Activated CD4-positive, alpha-beta memory T cell treated with anti-CD3 and anti-CD28 coated beads, Interleukin-2, amount 10 ng/mL, durations not matched to agents 7 days and 5 days (primary cell): ENCODE data around the gene GPATCH1. TPM values are rescaled to one million over a fixed set of nuclear protein-coding genes. Genes with fewer than 3 reads are reported as not detected.
"Not testable (repeated sequence)": the region's sequence is repeated elsewhere in the genome, so short reads cannot be mapped to it uniquely, and the experiment has no call there.

Experiments used
- CTCF ChIA-PET: fragments of 350-600 bp; sonication (Branson Sonifier 250); formaldehyde crosslinking; loops from one replicate; lab custom pipeline; 2021; ENCODE audit warnings: antibody characterized with exemption, inconsistent platforms; lab: Charles Lee
- POLR2A ChIA-PET: fragments of 350-600 bp; sonication (Branson Sonifier 250); formaldehyde crosslinking; loops from one replicate; lab custom pipeline; 2021; ENCODE audit warnings: antibody characterized with exemption; lab: Charles Lee
- DNase-seq: peaks from one replicate; pipeline ENCODE4 v3.0.0-alpha.2; 2020
- H3K27ac Mint-ChIP-seq: one replicate; pipeline ENCODE4 v1.8.0; 2021; ENCODE audit warnings: mild to moderate bottlenecking, mixed read lengths
- H3K27me3 Mint-ChIP-seq: one replicate; pipeline ENCODE4 v1.8.0; 2021; ENCODE audit warnings: mixed read lengths
- H3K36me3 Mint-ChIP-seq: one replicate; pipeline ENCODE4 v1.8.0; 2021; ENCODE audit warnings: low read depth, mixed read lengths
- H3K4me1 Mint-ChIP-seq: one replicate; pipeline ENCODE4 v1.8.0; 2021; ENCODE audit warnings: mixed read lengths
- H3K4me3 Mint-ChIP-seq: one replicate; pipeline ENCODE4 v1.8.0; 2021; ENCODE audit warnings: mild to moderate bottlenecking, mixed read lengths
- H3K9me3 Mint-ChIP-seq: one replicate; pipeline ENCODE4 v1.8.0; 2021; ENCODE audit warnings: mixed read lengths
- total RNA-seq, 2 experiments: library from RNA; stranded (reverse); gene quantifications; one replicate each; pipeline ENCODE4 v1.2.3, GENCODE V29; 2021

The GPATCH1 gene
- total RNA-seq, 2 experiments from 2014 or later, result 10.8 to 11.0 TPM

DNA sequence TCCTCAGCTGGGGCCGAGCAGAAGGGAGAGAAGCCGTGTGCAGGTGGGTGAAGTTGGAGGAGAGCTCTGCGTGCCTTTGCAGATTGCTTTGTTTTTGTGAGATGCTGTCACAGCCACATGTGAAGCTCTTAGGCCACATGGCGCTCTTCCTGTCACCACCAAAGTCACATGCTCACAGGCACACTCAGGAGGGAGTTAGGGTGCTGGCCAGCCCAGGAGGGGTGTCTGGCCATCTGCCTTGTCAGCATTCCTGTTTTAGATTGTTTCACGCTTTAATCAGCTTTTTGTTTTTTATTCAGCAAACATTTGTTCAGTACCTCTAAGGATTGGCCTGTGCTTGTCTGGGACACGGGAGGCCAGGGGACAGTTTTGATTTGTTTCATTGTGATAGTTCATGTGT lies 21.9 kb downstream of the GPATCH1 start:
- H3K27ac Mint-ChIP-seq, result no peak overlapping the region
- ChIA-PET CTCF (no interaction called here), POLR2A (no interaction called here)
- peaks cover 46% of the 10 kb centered on the region for H3K36me3 Mint-ChIP-seq
- no peaks in the 10 kb centered on the region for H3K27me3 Mint-ChIP-seq
- no peaks in the 10 kb centered on the region for H3K4me1 Mint-ChIP-seq
- DNase-seq, result no peak
- no peaks in the 10 kb centered on the region for H3K9me3 Mint-ChIP-seq
- no peak overlapping the region for H3K4me3 Mint-ChIP-seq

DNA sequence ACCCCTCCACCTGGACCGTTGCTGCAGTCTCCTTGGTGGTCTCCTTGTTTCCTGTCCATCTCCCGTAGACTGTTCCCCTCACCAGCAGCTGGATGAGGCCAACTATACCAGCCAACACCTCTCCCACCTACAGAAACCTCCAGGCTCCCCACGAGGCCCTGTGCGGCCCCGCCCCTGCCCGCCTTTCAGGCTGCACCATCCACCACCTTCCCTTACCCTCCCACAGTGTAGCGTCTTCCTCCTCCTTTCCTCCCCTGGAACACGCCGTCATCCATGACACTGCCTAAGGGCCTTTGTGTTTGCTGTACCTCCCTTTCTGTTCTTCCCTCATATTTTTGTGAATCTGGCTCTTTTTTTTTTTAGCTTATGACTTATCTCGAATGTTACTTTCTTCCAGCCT lies 27.2 kb downstream of the GPATCH1 start:
- no peak for DNase-seq
- Mint-ChIP-seq H3K4me1 (no peaks in the 10 kb centered on the region), H3K9me3 (no peaks in the 10 kb centered on the region), H3K27me3 (no peaks in the 10 kb centered on the region), H3K27ac (no peak overlapping the region), H3K4me3 (no peak overlapping the region), H3K36me3 (peaks cover 51% of the 10 kb centered on the region)
- POLR2A ChIA-PET, result no interaction called here
- CTCF ChIA-PET, result no interaction called here

DNA sequence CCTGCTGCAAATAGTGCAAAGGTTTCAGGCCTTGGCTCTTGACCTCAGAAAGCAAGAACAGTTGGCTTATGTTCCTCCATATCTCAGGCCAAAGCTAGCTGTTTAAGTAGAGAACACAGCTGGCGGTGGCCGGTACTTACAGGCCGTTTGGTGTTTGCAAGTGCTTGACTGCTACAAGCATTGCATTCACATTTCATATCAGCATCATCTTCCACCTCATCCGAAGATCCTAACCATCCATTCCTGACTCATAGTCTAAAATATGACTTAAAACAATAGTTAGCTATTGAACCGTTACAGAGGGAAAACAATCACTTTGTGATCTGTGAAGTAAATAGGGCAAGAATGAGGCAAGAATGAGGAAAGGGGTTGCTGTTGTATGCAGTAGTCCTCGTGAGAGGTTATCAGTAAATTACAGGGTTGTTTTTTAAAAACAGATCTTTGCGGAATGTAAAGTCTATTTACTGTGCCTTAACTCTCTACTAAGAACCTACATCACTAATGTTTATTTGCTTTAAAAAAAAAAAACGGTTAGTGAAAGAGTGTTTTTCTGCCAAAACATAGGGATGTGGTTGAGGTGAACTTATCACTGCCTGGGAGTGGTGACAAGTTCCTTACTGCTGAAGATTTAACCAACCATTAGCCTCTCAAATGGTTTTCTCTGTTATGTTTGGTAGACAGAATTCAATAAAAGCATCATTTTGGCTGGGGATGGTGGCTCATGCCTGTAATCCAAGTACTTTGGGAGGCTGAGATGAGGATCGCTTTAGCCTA lies 29.3 kb downstream of the GPATCH1 start:
- Mint-ChIP-seq H3K27me3 (no peaks in the 10 kb centered on the region), H3K4me3 (no peak overlapping the region), H3K4me1 (no peaks in the 10 kb centered on the region), H3K9me3 (no peaks in the 10 kb centered on the region), H3K36me3 (peaks cover 53% of the 10 kb centered on the region), H3K27ac (no peak overlapping the region)
- ChIA-PET POLR2A (no interaction called here), CTCF (interaction anchor here (1.5 kb wide), 1 partner anchor 8 kb away, joined by 5 read pairs; no protein-coding TSS in a partner anchor)
- no peak for DNase-seq

DNA sequence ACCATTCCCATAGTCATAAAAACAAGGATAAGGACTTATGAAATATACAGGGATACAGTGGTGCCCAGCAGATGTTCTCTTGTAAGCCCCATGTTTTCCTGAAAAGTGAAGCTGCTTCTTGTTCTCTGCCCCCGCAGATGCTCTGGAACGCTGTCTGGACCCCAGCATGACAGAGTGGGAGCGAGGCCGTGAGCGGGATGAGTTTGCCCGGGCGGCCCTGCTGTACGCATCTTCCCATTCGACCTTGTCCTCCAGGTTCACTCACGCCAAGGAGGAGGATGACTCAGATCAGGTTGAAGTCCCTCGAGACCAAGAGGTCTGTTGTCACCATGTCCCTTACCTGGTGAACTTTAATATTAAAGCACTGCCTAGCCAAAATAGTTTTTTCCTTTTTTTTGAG lies 30.6 kb downstream of the GPATCH1 start:
- no peak for DNase-seq
- Mint-ChIP-seq H3K36me3 (peaks cover 53% of the 10 kb centered on the region), H3K9me3 (no peaks in the 10 kb centered on the region), H3K4me3 (no peak overlapping the region), H3K4me1 (no peaks in the 10 kb centered on the region), H3K27me3 (no peaks in the 10 kb centered on the region), H3K27ac (no peak overlapping the region)
- ChIA-PET POLR2A (no interaction called here), CTCF (no interaction called here)

DNA sequence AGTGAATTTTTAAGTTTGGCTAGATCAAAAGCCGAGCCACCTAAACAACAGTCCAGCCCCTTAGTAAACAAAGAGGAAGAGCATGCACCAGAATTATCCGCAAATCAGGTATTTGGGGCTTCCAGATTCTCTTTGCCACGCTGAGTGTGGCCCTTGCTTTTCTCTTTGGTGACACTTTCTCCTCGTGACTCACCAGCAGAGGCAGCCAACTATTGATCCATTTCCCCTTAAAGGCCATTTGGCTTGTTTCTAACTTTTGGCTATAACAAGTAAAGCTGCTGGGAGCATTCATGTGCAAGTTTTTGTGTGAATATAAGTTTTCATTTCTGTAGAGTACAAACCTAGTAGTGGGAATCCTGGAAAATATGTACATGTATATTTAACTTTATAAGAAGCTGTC lies 33.3 kb downstream of the GPATCH1 start:
- Mint-ChIP-seq H3K36me3 (peaks cover 59% of the 10 kb centered on the region), H3K4me1 (no peaks in the 10 kb centered on the region), H3K27me3 (no peaks in the 10 kb centered on the region), H3K4me3 (no peak overlapping the region), H3K27ac (no peak overlapping the region), H3K9me3 (no peaks in the 10 kb centered on the region)
- no peak for DNase-seq
- CTCF ChIA-PET, result no interaction called here
- POLR2A ChIA-PET, result no interaction called here

DNA sequence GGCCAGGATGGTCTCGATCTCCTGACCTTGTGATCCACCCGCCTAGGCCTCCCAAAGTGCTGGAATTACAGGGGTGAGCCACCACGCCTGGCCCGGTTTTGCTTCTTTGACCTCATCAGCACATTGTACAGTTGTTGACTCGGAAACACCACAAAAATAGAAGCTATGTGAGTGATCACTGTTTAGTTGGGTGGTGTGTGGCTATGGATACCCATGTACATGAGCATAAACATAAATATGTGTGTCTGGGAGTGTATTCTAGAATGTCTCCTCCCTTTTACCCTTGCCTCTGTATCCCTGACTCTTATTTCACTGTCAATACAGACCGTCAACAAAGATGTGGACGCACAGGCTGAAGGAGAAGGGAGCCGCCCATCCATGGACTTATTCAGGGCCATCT lies 36.5 kb downstream of the GPATCH1 start:
- DNase-seq, result no peak
- CTCF ChIA-PET, result interaction anchor here (0.9 to 2.0 kb wide), 3 partner anchors 8 to 142 kb away, joined by 3 to 6 read pairs (median 5); no protein-coding TSS in a partner anchor
- peaks cover 41% of the 10 kb centered on the region for H3K36me3 Mint-ChIP-seq
- H3K27me3 Mint-ChIP-seq, result no peaks in the 10 kb centered on the region
- no peak overlapping the region for H3K27ac Mint-ChIP-seq
- no peak overlapping the region for H3K4me3 Mint-ChIP-seq
- POLR2A ChIA-PET, result no interaction called here
- no peaks in the 10 kb centered on the region for H3K4me1 Mint-ChIP-seq
- no peaks in the 10 kb centered on the region for H3K9me3 Mint-ChIP-seq

DNA sequence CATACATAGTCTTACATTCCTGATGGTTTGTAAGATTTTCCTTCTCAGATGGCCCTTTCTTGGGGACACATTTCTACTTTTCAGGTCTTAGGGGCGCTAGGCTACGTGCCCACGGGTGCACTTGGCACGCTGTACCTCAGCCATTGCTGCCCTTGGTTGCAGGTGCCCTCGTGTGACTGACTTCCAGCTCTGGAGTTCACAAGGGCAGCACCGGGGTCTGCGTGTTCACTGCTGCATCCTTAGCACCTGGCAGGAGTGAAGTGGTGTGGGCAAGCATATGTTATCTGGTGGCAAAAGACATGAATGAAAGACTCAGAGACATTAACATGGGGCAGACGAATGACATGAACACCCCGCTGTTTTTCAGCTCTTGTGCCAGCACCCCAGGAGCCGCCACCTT lies 37.7 kb downstream of the GPATCH1 start:
- Mint-ChIP-seq H3K4me3 (no peak overlapping the region), H3K9me3 (no peaks in the 10 kb centered on the region), H3K4me1 (no peaks in the 10 kb centered on the region), H3K36me3 (peaks cover 34% of the 10 kb centered on the region), H3K27me3 (no peaks in the 10 kb centered on the region), H3K27ac (no peak overlapping the region)
- ChIA-PET POLR2A (no interaction called here), CTCF (interaction anchor here (1.2 to 2.0 kb wide), 2 partner anchors 9 to 142 kb away, joined by 5 to 6 read pairs; no protein-coding TSS in a partner anchor)
- no peak for DNase-seq

DNA sequence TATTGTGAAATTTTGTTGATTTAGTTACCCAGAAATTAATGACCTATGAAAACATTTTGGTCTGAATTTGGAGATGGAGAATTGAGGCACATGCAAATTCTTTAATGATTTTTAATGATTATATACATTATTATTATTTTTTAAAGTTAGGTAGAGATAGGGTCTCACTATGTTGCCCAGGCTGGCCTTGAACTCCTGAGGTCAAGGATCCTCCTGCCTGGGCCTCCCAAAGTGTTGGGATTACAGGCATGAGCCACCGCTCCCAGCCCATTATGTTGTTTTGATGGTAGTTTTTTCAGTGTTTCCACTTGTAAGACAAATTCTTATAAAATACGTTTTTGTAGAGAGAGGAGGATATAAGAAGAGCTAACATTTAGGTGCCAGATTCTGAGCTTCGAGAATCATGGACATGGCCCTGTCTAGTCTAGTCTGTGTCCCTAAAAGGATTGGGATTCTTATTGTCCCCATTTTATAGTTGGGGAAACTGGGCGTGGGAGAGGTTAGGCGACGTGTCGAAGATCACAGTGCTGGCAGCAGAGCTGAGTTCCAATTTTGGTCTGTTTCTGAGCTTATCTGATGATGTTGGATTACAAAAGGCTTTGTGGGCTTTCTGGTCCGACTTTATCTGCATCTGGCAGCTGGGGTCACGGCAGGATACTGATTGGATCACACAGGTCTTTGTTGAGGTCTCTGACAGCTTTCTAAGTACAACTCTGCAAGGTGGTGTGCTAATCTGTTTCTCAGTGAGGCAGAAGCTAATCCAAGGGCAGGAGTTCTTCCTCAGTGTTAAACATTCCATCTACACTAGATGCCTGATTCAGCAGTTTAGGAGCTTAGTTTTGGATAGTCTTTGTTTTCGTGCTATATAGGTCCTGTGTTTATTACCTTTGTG lies 43.5 kb downstream of the GPATCH1 start:
- no peaks in the 10 kb centered on the region for H3K9me3 Mint-ChIP-seq
- no peak overlapping the region for H3K27ac Mint-ChIP-seq
- no peak overlapping the region for H3K4me3 Mint-ChIP-seq
- ChIA-PET CTCF (interaction anchor here (0.7 to 2.8 kb wide), 12 partner anchors 11 to 282 kb away, joined by 3 to 18 read pairs (median 6); partner anchors contain the start of genes CEP89, FAAP24 and GPATCH1), POLR2A (interaction anchor here (2.0 kb wide), 1 partner anchor 52 kb away, joined by 5 read pairs; no protein-coding TSS in a partner anchor)
- H3K4me1 Mint-ChIP-seq, result peaks cover 5% of the 10 kb centered on the region
- DNase-seq, result no peak
- H3K27me3 Mint-ChIP-seq, result no peaks in the 10 kb centered on the region
- H3K36me3 Mint-ChIP-seq, result peaks cover 26% of the 10 kb centered on the region

DNA sequence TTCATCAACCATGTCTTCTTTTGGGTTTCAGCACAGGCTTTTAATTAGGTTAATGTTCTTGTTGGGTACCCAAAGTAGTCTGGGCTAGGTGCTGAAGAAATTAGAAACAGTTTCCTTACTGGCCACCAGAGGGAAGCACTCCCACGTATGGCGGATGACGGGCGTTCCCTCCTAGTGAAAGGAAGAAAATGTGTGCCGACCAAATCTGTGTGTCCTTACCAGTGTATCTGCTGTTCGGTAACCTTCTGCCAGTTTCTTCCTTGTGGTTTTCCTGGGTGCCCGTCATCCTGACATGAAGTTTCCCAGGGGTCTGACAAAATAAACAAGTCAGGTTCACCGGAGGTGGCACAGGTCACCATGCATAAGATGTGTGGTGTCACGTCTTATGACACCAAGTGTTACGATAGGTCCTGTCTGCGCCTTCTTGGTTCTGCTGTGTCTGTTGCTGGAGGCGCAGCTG lies 45.0 kb downstream of the GPATCH1 start:
- Mint-ChIP-seq H3K9me3 (no peaks in the 10 kb centered on the region), H3K27ac (no peak overlapping the region), H3K4me3 (no peak overlapping the region), H3K4me1 (peaks cover 5% of the 10 kb centered on the region), H3K36me3 (peaks cover 34% of the 10 kb centered on the region), H3K27me3 (no peaks in the 10 kb centered on the region)
- ChIA-PET POLR2A (interaction anchor here (1.1 to 2.0 kb wide), 2 partner anchors 51 to 153 kb away, joined by 4 to 5 read pairs; no protein-coding TSS in a partner anchor), CTCF (interaction anchor here (1.0 to 2.8 kb wide), 10 partner anchors 13 to 151 kb away, joined by 3 to 18 read pairs (median 6); partner anchors contain the start of gene GPATCH1)
- peak; percentile 60 for DNase-seq

DNA sequence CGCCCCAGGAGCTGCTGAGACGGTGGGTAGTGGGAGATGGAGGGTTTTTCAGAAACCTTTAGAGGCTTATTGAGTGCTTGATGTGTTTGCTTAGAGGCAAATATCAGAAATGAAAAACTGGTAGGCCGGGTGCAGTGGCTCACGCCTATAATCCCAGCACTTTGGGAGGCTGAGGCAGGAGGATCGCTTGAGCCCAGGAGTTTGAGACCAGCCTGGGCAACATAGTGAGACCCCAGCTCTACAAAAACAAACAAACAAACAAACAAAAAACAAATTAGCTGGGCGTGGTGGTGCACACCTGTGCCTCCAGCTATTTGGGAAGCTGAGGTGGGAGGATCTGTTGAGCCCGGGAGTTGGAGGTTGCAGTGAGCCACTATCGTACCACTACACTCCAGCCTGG lies 45.7 kb downstream of the GPATCH1 start:
- POLR2A ChIA-PET, result not testable (repeated sequence)

DNA sequence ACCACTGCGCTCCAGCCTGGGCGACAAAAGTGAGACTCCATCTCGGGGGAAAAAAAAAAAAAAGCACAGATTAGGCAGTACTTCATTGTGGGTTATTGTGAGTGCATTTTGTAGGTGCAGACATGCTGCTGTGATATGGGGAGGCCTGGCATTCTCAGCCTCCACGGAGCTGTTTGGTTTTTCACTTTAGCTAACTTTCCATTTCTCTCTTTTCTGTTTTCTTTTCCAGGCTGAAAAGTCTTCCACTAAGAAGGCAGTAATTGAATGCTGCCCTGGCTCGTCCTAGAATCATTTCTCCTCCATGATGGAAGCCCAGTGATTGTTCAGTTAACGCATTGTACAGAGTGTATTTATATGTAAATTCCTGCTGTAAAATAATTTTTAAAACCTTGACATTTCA lies 48.9 kb downstream of the GPATCH1 start:
- POLR2A ChIA-PET, result no interaction called here
- H3K27ac Mint-ChIP-seq, result no peak overlapping the region
- CTCF ChIA-PET, result interaction anchor here (0.7 to 0.8 kb wide), 2 partner anchors 54 to 705 kb away, joined by 3 read pairs; no protein-coding TSS in a partner anchor

More for the DNA sequence above, 45.7 kb downstream of the GPATCH1 start:
- H3K27me3 Mint-ChIP-seq, DNase-seq, H3K4me1 Mint-ChIP-seq, H3K4me3 Mint-ChIP-seq, H3K9me3 Mint-ChIP-seq, H3K27ac Mint-ChIP-seq: not testable (repeated sequence)
- CTCF ChIA-PET, result interaction anchor here (0.7 to 2.8 kb wide), 6 partner anchors 52 to 152 kb away, joined by 3 to 18 read pairs (median 4); no protein-coding TSS in a partner anchor
- peaks cover 31% of the 10 kb centered on the region for H3K36me3 Mint-ChIP-seq

DNA sequence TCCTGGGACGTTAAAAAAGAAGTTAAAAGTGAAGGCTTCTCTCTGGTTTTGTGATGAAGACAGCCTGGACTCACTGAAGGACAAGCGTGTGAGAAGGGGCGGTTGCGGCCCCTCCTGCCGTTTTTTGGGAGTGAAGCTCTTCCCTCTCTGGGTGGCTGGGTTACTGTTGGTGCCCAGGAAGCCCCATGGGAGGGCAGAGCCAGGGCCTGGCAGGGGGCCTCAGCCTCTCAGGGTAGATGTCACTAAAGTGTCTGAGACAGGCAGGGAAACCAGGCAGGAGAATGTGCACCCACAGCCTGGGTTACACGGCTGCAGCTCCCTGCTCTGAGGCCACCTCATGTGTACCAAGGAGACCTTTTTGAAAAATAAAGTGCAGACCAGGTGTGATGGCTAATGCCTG lies 49.5 kb downstream of the GPATCH1 start:
- peaks cover 26% of the 10 kb centered on the region for H3K36me3 Mint-ChIP-seq
- H3K4me3 Mint-ChIP-seq, result no peak overlapping the region
- no peaks in the 10 kb centered on the region for H3K9me3 Mint-ChIP-seq
- no peaks in the 10 kb centered on the region for H3K27me3 Mint-ChIP-seq
- CTCF ChIA-PET, result interaction anchor here (0.8 kb wide), 1 partner anchor 54 kb away, joined by 3 read pairs; no protein-coding TSS in a partner anchor
- DNase-seq, result no peak
- POLR2A ChIA-PET, result no interaction called here
- H3K4me1 Mint-ChIP-seq, result peaks cover 9% of the 10 kb centered on the region
- H3K27ac Mint-ChIP-seq, result no peak overlapping the region

More for the DNA sequence above, 48.9 kb downstream of the GPATCH1 start:
- DNase-seq, result no peak
- H3K4me3 Mint-ChIP-seq, result no peak overlapping the region
- H3K9me3 Mint-ChIP-seq, result no peaks in the 10 kb centered on the region
- H3K27me3 Mint-ChIP-seq, result no peaks in the 10 kb centered on the region
- H3K4me1 Mint-ChIP-seq, result peaks cover 5% of the 10 kb centered on the region
- H3K36me3 Mint-ChIP-seq, result peaks cover 28% of the 10 kb centered on the region
